B cell (primary cell): ENCODE results near the gene CRTC1. TPM values are rescaled to one million over a fixed set of nuclear protein-coding genes. Genes with fewer than 3 reads are reported as not detected.

Experiments used
- ATAC-seq: fragments of 200-7000 bp; cut with Tn5 transposase; one replicate; pipeline ENCODE4 v1.10.0; 2021; ENCODE audit warnings: low read depth, mild to moderate bottlenecking, moderate number of reproducible peaks, moderate library complexity
- CTCF ChIA-PET: fragments of 350-600 bp; sonication (Branson Sonifier 250); formaldehyde crosslinking; loops from one replicate; lab custom pipeline; 2021; ENCODE audit warnings: antibody characterized with exemption, inconsistent platforms; lab: Charles Lee
- POLR2A ChIA-PET: fragments of 350-600 bp; sonication (Branson Sonifier 250); formaldehyde crosslinking; loops from one replicate; lab custom pipeline; 2021; ENCODE audit warnings: antibody characterized with exemption; lab: Charles Lee
- DNase-seq: peaks from one replicate; pipeline ENCODE4 v3.0.0; 2013
- H2AFZ ChIP-seq: 2 replicates; pipeline ENCODE4 v1.6.1; 2012; ENCODE audit warnings: mild to moderate bottlenecking, low read depth, low read length; ENCODE audit not compliant: insufficient read depth, poor library complexity, severe bottlenecking
- H3K27ac ChIP-seq, 2 donors: 1 replicate in 1 of 2; 2 replicates in 1 of 2; pipeline ENCODE4 v1.5.1; 2012 to 2013; ENCODE audit warnings: low read length in 2 of 2, mild to moderate bottlenecking in 2 of 2, moderate library complexity in 1 of 2
- H3K27me3 ChIP-seq, 4 experiments: fragments of 200-600 bp in 1 of 4; sonication (generic) in 1 of 4; replicated peaks in 1 of 4; 1 replicate in 2 of 4; 2 replicates in 2 of 4; pipeline versions ENCODE4 v1.6.1 to v1.7.0; 2013 to 2016; ENCODE audit warnings: low read length in 3 of 4, mild to moderate bottlenecking in 2 of 4, mixed read lengths in 1 of 4, moderate library complexity in 1 of 4; ENCODE audit not compliant: insufficient read depth in 4 of 4, control insufficient read depth in 3 of 4; ENCODE audit errors: control extremely low read depth in 1 of 4
- H3K36me3 ChIP-seq, 2 experiments: replicated peaks in 1 of 2; 1 replicate in 1 of 2; 2 replicates in 1 of 2; pipeline versions ENCODE4 v1.6.1 to v1.7.1; 2013; ENCODE audit warnings: low read length in 1 of 2; ENCODE audit not compliant: insufficient read depth in 2 of 2, control insufficient read depth in 1 of 2; ENCODE audit errors: control extremely low read depth in 1 of 2, extremely low read depth in 1 of 2
- H3K4me1 ChIP-seq, 2 donors: fragments of 200-600 bp in 1 of 2; sonication (generic) in 1 of 2; 1 replicate in 1 of 2; 2 replicates in 1 of 2; pipeline versions ENCODE4 v1.5.1 to v1.6.1; 2013 to 2017; ENCODE audit warnings: low read length in 2 of 2; ENCODE audit not compliant: control insufficient read depth in 2 of 2, insufficient read depth in 2 of 2
- H3K4me2 ChIP-seq: replicated peaks from 2 replicates; pipeline ENCODE3; 2012; ENCODE audit warnings: mild to moderate bottlenecking, low read depth, low read length; ENCODE audit not compliant: poor library complexity, severe bottlenecking
- H3K4me3 ChIP-seq, 5 experiments: fragments of 200-600 bp in 1 of 5; sonication (generic) in 1 of 5; 1 replicate in 3 of 5; 2 replicates in 2 of 5; pipeline versions ENCODE4 v1.5.1 to v1.7.0; 2011 to 2016; ENCODE audit warnings: low read length in 4 of 5, mild to moderate bottlenecking in 4 of 5, low read depth in 2 of 5, control low read depth in 1 of 5, moderate library complexity in 1 of 5; ENCODE audit not compliant: insufficient read depth in 1 of 5; ENCODE audit errors: control extremely low read depth in 1 of 5, extremely low read depth in 1 of 5
- H3K79me2 ChIP-seq: fragments of 200-600 bp; sonication (generic); one replicate; pipeline ENCODE4 v1.6.0; 2016; ENCODE audit warnings: low read length; ENCODE audit not compliant: control insufficient read depth, insufficient read depth
- H3K9ac ChIP-seq: fragments of 200-600 bp; sonication (generic); 2 replicates; pipeline ENCODE4 v1.6.1; 2017; ENCODE audit warnings: mild to moderate bottlenecking, low read length, moderate library complexity
- H3K9me3 ChIP-seq, 3 donors: one replicate each; pipeline versions ENCODE4 v1.6.1 to v1.7.1; 2013; ENCODE audit warnings: low read length in 2 of 3; ENCODE audit not compliant: control insufficient read depth in 2 of 3, insufficient read depth in 1 of 3; ENCODE audit errors: control extremely low read depth in 1 of 3
- H4K20me1 ChIP-seq: 2 replicates; pipeline ENCODE4 v1.6.0; 2012; ENCODE audit warnings: mild to moderate bottlenecking, low read length; ENCODE audit not compliant: insufficient read depth, control insufficient read depth, poor library complexity, severe bottlenecking
- H3K27ac Mint-ChIP-seq: one replicate; pipeline ENCODE4 v1.8.0; 2021; ENCODE audit warnings: mixed read lengths
- H3K27me3 Mint-ChIP-seq: one replicate; pipeline ENCODE4 v1.8.0; 2021; ENCODE audit warnings: mixed read lengths
- H3K4me1 Mint-ChIP-seq: one replicate; pipeline ENCODE4 v1.8.0; 2021; ENCODE audit warnings: mixed read lengths
- H3K4me3 Mint-ChIP-seq: one replicate; pipeline ENCODE4 v1.8.0; 2021; ENCODE audit warnings: mixed read lengths
- H3K9me3 Mint-ChIP-seq: one replicate; pipeline ENCODE4 v1.8.0; 2022; ENCODE audit warnings: mixed read lengths; ENCODE audit not compliant: insufficient read depth
- CTCF ChIP-seq: fragments of 200-600 bp; IDR thresholded peaks from one replicate; pipeline ENCODE4 v1.8.0; 2022; ENCODE audit warnings: antibody characterized with exemption, mild to moderate bottlenecking
- EZH2 ChIP-seq: IDR thresholded peaks from 2 replicates; pipeline ENCODE4 v1.6.1; 2012; ENCODE audit warnings: borderline replicate concordance, low read depth, mild to moderate bottlenecking, moderate library complexity, low read length; ENCODE audit not compliant: insufficient read depth, poor library complexity, severe bottlenecking
- WGBS: methylation state at CpG from one replicate; pipeline ENCODE4 v1.1.5; 2013; ENCODE audit warnings: missing lambda C conversion rate; ENCODE audit not compliant: insufficient coverage; 5-methylcytosine and 5-hydroxymethylcytosine counted together
- intact Hi-C: fragments of 100-400 bp; cut with micrococcal nuclease; formaldehyde crosslinking; loops from one replicate; pipeline ENCODE4 v1.10.0; 2022
- polyA plus RNA-seq: library from polyadenylated mRNA; depleted of rRNA; stranded (reverse); fragments of >200 nt; gene quantifications from 2 replicates; pipeline ENCODE4 v1.2.3, GENCODE V29; 2012
- total RNA-seq, 2 donors: library from RNA; stranded (reverse); fragments of 120-200 nt in 1 of 2; gene quantifications; 1 replicate in 1 of 2; 2 replicates in 1 of 2; pipeline versions ENCODE4 v1.2.3 to v1.2.4, GENCODE V29; 2013 to 2022

The CRTC1 gene
- total and polyA plus RNA-seq, 2 donors (not counting 1 experiment from before 2014, with no cell fraction given) = 15.9 to 30.1 TPM

GRCh38 chr19:18671303-18672043 lies 12.0 kb upstream of the CRTC1 start:
- H2AFZ ChIP-seq = no peak overlapping the region
- TF ChIP-seq CTCF (no peak), EZH2 (no peak)
- WGBS = 95% methylated on average over 32 of the region's 35 CpGs
- H4K20me1 ChIP-seq = no peaks in the 10 kb centered on the region
- Mint-ChIP-seq H3K4me3 (no peak overlapping the region), H3K27me3 (no peaks in the 10 kb centered on the region), H3K9me3 (no peaks in the 10 kb centered on the region), H3K27ac (no peak overlapping the region), H3K4me1 (peaks cover 3% of the 10 kb centered on the region)
- H3K9ac ChIP-seq = no peak overlapping the region
- no peak overlapping the region for H3K27ac ChIP-seq
- no peak overlapping the region for H3K4me3 ChIP-seq
- ChIA-PET CTCF (interaction anchor here (0.6 kb wide), 1 partner anchor 32 kb away, joined by 3 read pairs; no protein-coding TSS in a partner anchor), POLR2A (no interaction called here)
- H3K4me1 ChIP-seq = peaks cover 0 to 5% of the 10 kb centered on the region in 2 donors
- no peaks in the 10 kb centered on the region for H3K27me3 ChIP-seq
- DNase-seq (no peak), ATAC-seq (no peak)
- H3K9me3 ChIP-seq = peaks cover 0 to 3% (median 0%) of the 10 kb centered on the region in 3 donors
- peaks cover 0 to 18% of the 10 kb centered on the region in 2 experiments for H3K36me3 ChIP-seq
- no peak overlapping the region for H3K4me2 ChIP-seq
- no peaks in the 10 kb centered on the region for H3K79me2 ChIP-seq
- intact Hi-C loops = no loop called here

- Histone ChIP-seq H3K27ac (no peak overlapping the region), H3K9ac (no peak overlapping the region), H2AFZ (no peak overlapping the region), H3K27me3 (no peaks in the 10 kb centered on the region), H3K79me2 (no peaks in the 10 kb centered on the region), H3K4me2 (no peak overlapping the region), H3K4me3 (no peak overlapping the region), H4K20me1 (no peaks in the 10 kb centered on the region), H3K4me1 (no peaks in the 10 kb centered on the region), H3K9me3 (peaks cover 0 to 3% (median 0%) of the 10 kb centered on the region in 3 donors), H3K36me3 (peaks cover 0 to 18% of the 10 kb centered on the region in 2 experiments)
- WGBS = 98% methylated on average over 24 of the region's 24 CpGs
- H3K9me3 Mint-ChIP-seq = no peaks in the 10 kb centered on the region
- no peaks in the 10 kb centered on the region for H3K4me1 Mint-ChIP-seq
- DNase-seq = no peak
- peaks cover under 1% of the 10 kb centered on the region for H3K27me3 Mint-ChIP-seq
- no peak overlapping the region for H3K27ac Mint-ChIP-seq
- intact Hi-C loops = no loop called here
- TF ChIP-seq CTCF (no peak), EZH2 (no peak)
- H3K4me3 Mint-ChIP-seq = no peak overlapping the region
- ChIA-PET POLR2A (no interaction called here), CTCF (no interaction called here)
- no peak for ATAC-seq
Observed at GRCh38 chr19:18672044-18672451, 11.4 kb upstream of the CRTC1 start.
